NCI-H2029 (cell line): Measurements from ENCODE around the gene IL1RAP.
"Not testable (repeated sequence)": the region's sequence is repeated elsewhere in the genome, so short reads cannot be mapped to it uniquely, and the experiment has no call there.

Experiments used
- DNase-seq: peaks from one replicate; lab custom pipeline; 2025; lab: John Stamatoyannopoulos, UW

Gene IL1RAP

DNA sequence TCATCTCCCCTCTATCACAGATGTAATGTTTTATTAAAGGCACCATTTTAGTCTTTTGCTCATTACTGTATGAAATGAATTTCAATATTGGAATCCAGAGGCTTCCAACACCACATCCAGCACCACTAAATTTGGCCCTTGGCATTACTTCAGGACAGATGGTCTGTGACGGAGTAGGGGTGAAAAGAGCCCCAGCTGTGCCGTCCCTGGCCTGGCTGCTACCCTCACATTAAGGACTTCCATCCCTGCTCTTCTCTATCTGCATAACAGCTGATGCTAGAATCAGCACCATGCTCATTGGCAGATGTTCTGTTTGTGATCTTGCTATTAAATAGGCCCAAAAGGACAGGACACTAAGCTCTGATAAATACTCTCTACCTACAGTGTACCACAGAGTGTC is 152.9 kb downstream of the IL1RAP start:
- DNase-seq: no peak

DNA sequence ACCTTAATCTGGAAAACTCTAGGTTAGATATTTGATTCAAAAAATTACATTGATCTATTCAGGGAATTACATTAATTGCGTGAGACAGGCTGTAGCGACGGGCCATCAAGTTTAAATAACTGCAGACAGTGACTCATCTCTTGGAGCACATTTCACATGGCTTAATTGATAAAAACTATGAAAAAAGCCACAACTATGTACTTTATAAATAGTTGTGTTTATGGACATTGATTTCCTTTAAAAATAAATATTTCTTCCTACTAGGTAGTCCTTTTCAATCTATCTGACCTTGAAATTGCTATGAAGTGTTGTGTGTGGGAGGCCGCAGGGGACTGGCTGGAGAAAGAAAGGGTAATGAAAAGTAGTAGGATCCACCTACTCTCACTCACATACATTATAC is 157.8 kb downstream of the IL1RAP start:
- DNase-seq: no peak

DNA sequence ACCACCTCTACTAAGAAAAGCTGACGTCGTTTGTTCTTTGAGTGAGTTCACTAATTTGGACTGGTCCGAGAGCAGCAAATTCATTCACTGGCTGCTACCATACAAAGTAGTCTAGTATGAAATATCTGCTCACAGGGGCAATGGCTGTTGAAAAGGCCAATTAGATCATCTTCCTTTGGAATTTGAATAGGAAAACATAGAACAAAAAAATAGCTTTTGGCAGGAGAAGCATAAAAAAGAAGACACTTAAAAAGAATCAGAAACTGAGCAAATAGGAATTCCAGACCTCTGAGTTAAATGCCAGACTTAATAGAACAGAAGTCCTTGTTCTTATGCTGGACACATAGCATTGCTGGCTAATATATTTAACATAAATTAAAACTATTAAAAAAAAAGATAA is 159.3 kb downstream of the IL1RAP start:
- no peak for DNase-seq

DNA sequence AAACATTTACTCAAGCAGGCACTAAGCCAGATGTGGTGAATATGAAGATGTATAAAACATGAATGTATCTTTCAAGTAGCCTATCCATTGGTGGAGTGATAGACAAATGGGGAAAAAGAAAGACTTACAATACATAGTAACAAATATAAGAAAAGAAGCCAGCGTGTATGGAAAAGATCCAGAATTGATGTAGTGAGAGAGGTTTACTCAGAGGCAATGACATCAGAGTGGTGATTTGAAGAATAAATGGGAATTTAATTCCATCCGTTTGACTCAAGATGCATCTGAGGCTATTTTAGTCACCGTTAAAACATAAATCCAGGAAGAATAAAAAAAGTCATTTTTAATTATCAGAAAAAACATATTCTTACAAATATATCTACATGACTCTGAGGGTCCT is 162.6 kb downstream of the IL1RAP start:
- no peak for DNase-seq

DNA sequence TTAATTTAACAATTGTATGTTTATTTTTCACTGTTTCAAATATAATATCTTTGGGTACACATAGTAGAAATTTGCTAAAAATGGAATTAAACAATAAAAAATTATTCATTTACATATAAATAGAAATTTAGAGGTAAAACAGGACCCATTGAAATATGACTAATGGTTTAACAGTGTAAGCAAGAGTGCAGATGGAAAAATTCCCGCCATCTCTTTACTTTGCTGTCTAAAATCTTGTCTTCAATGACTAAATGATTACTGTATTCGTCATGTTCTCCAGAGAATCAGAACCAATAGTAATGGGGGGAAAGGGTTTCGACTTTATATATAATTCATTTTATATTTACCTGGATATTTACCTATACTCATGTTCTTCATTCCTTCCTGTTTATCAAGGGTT is 163.1 kb downstream of the IL1RAP start:
- DNase-seq: no peak

- not testable (repeated sequence) for DNase-seq
Measured at GRCh38 chr3:190677868-190678267, 164.0 kb downstream of the IL1RAP start.

- DNase-seq: no peak
Measured at GRCh38 chr3:190680691-190681090, 166.8 kb downstream of the IL1RAP start.

GRCh38 chr3:190684776-190685175 is 170.9 kb downstream of the IL1RAP start:
- DNase-seq: no peak

GRCh38 chr3:190686011-190686410 is 172.1 kb downstream of the IL1RAP start:
- no peak for DNase-seq

- no peak for DNase-seq
Measured at GRCh38 chr3:190690246-190690645, 176.4 kb downstream of the IL1RAP start.

DNA sequence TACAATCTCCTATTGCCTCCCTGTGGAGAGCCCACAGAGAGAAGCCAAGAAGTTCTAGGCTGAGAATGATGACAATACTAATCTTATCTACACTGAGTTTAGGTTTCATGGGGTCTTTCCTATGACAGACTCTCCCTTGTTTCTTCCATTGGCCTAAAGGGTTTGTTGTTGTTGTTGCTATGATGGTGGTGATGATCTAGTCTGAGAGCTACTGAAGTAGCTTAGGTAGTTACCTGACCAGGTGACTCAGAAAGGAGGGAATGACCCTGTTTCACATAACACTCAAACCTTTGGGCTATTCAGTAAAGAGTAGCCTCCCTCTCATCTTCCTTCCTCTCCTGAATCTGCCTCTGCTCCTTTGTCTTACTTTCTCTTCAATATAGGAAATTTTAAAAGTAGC is 178.4 kb downstream of the IL1RAP start:
- DNase-seq: no peak

GRCh38 chr3:190694335-190695001 is 180.6 kb downstream of the IL1RAP start:
- no peak for DNase-seq

DNA sequence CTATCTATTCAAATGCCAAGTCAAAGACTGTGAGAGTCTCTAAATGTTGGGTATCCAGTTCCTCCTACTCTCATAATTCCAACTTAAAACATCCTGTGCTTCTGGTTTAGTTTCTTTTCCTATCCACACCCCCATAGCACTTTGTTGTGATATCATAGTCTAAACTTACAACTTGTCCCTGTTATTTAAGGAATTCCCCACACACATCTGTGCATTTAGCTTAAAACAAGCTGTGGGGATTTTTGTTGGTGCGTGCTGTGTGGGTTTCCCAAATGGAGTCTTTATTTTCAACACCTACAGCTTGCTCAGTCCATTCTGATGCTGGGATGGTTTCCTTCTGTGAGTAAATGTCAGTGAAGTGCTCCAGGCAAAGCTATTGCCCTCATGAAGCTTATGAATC is 181.3 kb downstream of the IL1RAP start:
- no peak for DNase-seq

DNA sequence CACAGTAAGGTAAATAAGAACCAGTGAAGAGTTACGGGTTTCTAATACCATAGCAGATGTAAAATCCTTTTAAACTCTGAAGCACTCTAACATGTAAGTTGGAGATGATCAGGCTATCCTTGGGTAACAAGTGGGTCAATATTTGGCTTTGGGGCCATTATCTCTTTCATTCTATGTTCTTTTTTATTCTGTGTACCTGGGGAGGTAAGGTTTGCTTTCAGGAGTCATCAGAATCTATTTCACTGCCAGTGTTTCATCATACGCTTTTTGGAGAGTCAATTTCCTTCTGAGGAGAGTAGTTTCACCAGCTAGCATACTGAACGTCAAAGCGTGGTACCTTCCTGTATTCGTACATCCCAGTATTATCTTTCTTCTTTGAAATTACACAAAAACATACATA is 182.1 kb downstream of the IL1RAP start:
- no peak for DNase-seq

GRCh38 chr3:190696777-190697501 is 183.1 kb downstream of the IL1RAP start:
- DNase-seq: no peak

DNA sequence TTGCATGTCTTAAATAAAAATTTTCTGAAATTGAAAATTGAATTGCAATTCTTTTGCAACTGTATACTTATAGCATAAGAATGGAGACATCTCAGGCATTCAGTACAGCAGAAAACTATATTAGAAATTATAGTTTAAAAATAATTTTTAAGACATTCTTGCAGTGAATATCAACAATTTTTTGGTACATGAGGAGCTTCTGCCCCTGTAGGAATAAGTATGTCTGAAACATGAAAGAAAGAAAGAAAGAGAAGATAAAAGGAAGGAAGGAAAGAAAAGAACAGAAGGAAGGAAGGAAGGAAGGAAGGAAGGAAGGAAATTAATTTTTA is 183.6 kb downstream of the IL1RAP start:
- no peak for DNase-seq

DNA sequence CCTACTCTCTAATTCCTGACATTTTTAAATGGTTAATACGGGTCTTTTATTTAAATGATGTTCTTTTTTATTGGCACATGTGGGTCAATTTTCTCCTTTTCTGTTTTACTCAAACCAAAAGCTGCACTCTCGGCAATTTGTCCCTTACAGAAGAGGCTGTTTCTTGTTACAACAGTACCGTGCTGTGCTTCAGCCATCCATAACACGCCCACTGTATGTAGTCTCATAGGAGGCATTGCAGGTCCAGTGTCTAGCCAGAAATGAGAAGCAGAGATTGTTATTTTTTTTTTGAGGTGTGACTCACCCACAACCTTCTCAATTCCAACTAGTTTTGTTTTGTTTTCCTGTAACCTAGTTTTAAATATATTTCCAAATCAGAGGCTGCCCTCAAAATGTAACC is 184.0 kb downstream of the IL1RAP start:
- no peak for DNase-seq

DNA sequence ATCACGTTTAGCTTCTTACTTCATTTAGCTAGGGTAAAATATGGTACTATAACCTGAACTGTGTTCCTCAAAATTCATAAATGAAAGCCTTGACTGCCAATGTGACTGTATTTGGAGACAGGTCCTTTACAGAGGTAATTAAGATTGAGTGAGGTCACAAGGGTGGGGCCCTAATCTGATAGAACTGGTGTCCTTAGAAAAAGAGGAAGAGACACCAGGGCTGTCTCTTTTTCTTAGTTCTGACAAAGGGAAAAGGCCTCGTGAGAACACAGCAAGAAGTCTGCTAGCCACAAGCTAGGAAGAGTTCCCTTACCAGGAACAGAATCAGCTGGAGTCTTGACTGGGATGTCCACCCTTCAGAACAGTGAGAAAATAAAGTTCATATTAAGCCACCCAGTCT is 185.9 kb downstream of the IL1RAP start:
- DNase-seq: no peak

DNA sequence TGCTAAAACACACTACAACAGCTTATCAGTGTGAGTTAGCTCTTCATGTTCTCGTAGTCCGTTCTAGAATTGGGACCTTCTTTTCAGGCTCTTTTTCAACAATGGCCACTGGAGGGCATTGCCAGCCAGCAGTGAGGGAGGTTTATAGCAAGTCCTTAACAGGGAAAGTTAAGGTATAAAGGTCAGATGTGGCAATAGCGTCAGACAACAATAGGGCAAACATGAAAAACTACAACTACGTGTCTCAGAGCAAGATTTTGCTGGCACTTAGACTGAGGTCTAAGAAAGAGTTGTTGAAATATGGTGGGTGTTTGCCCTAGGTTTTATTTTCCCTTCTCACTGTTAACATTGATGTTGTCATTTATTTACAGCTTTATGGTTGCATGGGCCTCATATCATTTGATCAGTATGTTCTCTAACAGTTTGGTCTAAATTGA is 187.2 kb downstream of the IL1RAP start:
- no peak for DNase-seq

DNA sequence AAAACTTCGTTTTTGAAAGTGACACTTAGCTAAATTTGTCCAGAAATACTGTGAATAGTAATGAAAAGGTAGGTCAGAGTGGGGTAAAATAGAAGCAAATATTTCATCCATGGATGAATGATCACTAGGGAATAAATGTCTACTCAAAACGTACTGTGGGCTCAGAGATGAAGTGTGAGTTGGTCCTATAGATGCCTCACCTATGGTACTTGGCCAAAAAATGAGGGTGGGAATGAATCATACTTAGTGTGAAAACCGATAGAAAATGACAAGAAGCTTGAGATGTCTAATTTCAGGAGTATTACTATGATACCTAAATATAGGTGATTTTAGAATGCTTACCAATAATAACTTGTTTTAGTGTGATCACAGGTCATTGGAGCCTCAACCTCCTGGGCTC is 192.7 kb downstream of the IL1RAP start:
- DNase-seq: no peak
